ENCODE data around the gene ZBED6. TPM values are rescaled to one million over a fixed set of nuclear protein-coding genes. Genes with fewer than 3 reads are reported as not detected.

Gene ZBED6
- total RNA-seq, 3 donors from 2014 or later, result 22.7 to 37.8 (median 28.8) TPM

- no peaks in the 10 kb centered on the region for H3K9me3 ChIP-seq
- no peak overlapping the region for H3K4me3 ChIP-seq
- H3K27ac ChIP-seq, result no peak overlapping the region
- H3K36me3 ChIP-seq, result no peaks in the 10 kb centered on the region
- no peaks in the 10 kb centered on the region for H3K27me3 ChIP-seq
- no peak for DNase-seq (ENCODE audit: low spot score in 2 of 2)
- TF ChIP-seq POLR2AphosphoS5 (IDR thresholded peaks at IDR 0.05) (no peak), POLR2A (IDR thresholded peaks at IDR 0.05) (no peak)
- intact Hi-C loops (cut with DNase I; ENCODE audit: low total_unique reads), result loop anchor here (5.0 kb wide), 1 partner anchor 618 kb away; no protein-coding TSS in a partner anchor
- H3K4me1 ChIP-seq, result no peaks in the 10 kb centered on the region
These were observed 44.9 kb downstream of the ZBED6 start for GRCh38 chr1:203840208-203840808.

- no peak for TF ChIP-seq POLR2AphosphoS5 (IDR thresholded peaks at IDR 0.05)
- TF ChIP-seq CTCF (IDR thresholded peaks at IDR 0.05), result no peak
- no peak for TF ChIP-seq POLR2A (IDR thresholded peaks at IDR 0.05)
- H3K36me3 ChIP-seq, result no peaks in the 10 kb centered on the region
- H3K27ac ChIP-seq, result no peak overlapping the region
- intact Hi-C loops (cut with DNase I; ENCODE audit: low total_unique reads), result loop anchor here (5.0 kb wide), 1 partner anchor 620 kb away; no protein-coding TSS in a partner anchor
- no peak overlapping the region for H3K4me3 ChIP-seq
- H3K4me1 ChIP-seq, result no peaks in the 10 kb centered on the region
- H3K9me3 ChIP-seq, result no peaks in the 10 kb centered on the region
- H3K27me3 ChIP-seq, result no peaks in the 10 kb centered on the region
- DNase-seq (ENCODE audit: low spot score in 2 of 2), result no peak
These were observed 47.1 kb downstream of the ZBED6 start for GRCh38 chr1:203842559-203842876.

- H3K4me1 ChIP-seq, result no peaks in the 10 kb centered on the region
- no peak for DNase-seq (ENCODE audit: low spot score in 2 of 2)
- no peaks in the 10 kb centered on the region for H3K36me3 ChIP-seq
- no peaks in the 10 kb centered on the region for H3K27me3 ChIP-seq
- no peak overlapping the region for H3K4me3 ChIP-seq
- intact Hi-C loops (cut with DNase I; ENCODE audit: low total_unique reads), result loop anchor here (5.0 kb wide), 1 partner anchor 621 kb away; no protein-coding TSS in a partner anchor
- TF ChIP-seq CTCF (IDR thresholded peaks at IDR 0.05) (no peak), POLR2AphosphoS5 (IDR thresholded peaks at IDR 0.05) (no peak), POLR2A (IDR thresholded peaks at IDR 0.05) (no peak)
- H3K27ac ChIP-seq, result no peak overlapping the region
- no peaks in the 10 kb centered on the region for H3K9me3 ChIP-seq
These were observed 48.0 kb downstream of the ZBED6 start for GRCh38 chr1:203843435-203843834.

Other genes with a start within 250 kb of the ZBED6 start
- 10 to 100 TPM; 55.7 to 97.1 (median 59.1) TPM for gene ATP2B4, start 168.8 kb upstream of the ZBED6 start, total RNA-seq
- 1 to 10 TPM in 2 of 3 donors, under 1 TPM in 1; 0.88 to 2.7 (median 2.0) TPM for gene LAX1, start 30.4 kb upstream of the ZBED6 start, total RNA-seq
- gene ZC3H11A, start within 50 bp of the ZBED6 start, total RNA-seq, result 100 to 1,000 TPM; 102 to 154 (median 124) TPM
- gene SNRPE, start 66.0 kb downstream of the ZBED6 start, total RNA-seq, result 10 to 100 TPM; 51.8 to 74.9 (median 73.4) TPM